Stimulated activated CD8-positive, alpha-beta memory T cell treated with anti-CD3 and anti-CD28 coated beads, Interleukin-12 subunit alpha, Interleukin-12 subunit beta, amount 100 ng/mL, for 24 hours (primary cell): ENCODE measurements around the gene GABRG3.

ENCODE experiments used
- DNase-seq: peaks from one replicate; pipeline ENCODE4 v3.0.0-alpha.2; 2020; ENCODE audit errors: extremely low read depth

The GABRG3 gene

DNA sequence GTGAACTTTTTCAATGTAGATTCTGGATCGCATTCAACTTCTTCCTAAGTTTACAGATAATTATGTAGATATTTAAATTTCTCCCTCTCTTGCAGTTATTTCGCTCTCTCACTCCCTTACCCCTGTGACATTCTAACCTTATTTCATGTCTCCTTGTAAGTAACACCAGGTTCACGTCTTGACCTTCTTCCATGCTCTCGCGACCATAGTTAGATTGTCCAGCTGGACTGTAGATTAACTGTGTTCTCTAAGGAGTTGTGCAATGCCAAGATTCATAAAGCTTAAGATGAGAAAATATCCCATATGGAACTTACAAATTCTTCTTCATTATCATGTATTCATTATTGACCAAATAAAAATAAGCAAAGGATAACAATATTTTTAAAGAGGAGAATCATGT, 430.5 kb downstream of the GABRG3 start:
- no peak for DNase-seq

DNA sequence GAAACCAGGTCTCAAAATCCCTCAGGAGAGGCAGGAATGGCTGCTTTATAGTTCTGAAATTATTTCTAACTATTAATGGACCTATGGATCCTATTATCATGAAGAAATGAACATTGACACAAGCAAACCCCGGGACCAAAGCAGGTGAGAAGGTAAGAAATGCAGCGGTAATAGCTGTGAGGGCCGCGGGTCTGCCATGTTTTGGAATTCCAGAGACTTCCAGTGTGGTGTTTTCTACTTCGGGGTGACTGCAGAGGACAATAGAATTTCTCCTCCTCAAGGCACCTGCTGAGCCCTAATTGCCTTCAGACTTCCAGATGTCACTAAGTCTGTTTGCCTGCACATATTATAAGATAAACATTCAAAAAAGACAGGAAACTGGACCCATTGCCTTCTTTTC, 437.4 kb downstream of the GABRG3 start:
- DNase-seq: no peak

DNA sequence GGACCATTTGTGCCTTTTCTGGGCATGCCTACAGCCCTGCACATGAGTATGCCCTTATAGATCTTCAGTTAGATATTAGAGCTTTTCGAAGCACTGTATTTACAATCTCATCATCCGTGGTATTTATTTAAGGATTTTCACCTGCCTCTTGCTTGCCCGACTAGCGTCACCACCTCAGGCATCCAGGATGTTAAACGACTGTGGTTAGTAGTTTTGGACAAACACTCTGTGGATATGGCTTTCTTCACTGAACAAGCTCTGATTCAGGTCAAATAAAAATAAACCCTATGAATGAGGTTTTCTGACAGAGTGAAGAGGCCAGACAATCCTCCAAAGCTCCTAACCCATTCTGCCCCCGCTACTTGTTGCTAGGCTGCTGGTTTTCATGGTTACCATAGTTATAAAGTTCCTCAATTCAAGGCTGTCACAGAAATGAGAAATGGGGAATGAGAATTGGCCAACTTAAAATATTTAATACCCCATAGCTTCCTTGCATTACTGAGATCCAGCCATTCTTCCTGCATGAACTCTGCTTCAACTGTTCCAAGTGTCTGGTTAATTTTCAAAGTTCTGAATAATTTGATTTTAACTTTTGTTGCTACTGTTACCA, 440.1 kb downstream of the GABRG3 start:
- no peak for DNase-seq

DNA sequence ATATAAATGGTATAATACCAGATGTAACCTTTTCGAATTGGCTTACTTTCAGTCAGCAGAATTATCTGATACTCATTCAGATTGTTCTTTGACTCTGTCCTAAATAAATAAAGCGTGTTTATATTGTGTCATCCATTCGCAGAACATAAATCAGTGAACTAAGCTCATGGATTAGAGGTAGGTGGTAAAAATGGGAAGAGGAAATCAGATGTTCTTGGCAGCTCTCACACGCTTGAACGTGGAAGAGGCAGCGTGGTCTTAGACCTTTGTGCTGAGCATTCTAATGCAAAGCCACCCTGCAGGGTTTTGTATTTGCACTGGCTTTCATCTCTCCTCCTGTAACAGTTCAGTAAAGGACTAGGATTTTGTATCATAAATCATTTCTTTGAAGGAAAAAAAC, 441.4 kb downstream of the GABRG3 start:
- DNase-seq: no peak

DNA sequence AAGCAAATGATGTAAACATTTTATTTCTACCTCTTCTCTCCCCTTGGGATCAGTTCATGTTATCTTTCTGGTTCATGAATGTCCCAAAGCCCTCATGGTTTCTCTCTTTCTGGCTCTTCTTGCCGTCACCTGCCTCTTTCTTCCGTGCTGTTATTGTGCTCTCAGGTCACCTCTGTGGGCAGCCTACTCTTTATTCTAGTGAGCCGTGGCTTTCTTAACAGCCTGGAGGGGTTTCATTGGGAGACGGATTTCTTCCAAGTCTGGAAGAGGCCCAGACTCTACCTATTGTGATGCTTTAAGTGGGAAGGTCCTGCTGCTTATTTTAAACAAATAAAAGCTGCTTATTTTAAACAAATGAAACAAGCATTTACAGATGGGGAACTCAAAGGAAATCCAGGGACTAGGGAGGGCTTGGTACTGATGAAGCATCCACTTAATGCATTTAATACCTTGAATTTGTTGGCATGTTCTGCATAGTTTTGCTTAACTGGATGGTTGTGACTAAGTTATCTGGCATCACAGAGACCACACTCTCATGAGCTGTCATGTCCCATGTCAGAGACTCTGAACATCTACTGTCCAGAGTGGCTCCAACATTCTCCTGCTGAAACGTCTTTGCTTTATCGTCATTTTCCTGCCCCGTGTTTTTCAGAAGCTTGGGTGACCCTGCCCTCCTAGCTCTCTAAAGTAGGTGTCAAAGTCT, 443.3 kb downstream of the GABRG3 start:
- DNase-seq: no peak

DNA sequence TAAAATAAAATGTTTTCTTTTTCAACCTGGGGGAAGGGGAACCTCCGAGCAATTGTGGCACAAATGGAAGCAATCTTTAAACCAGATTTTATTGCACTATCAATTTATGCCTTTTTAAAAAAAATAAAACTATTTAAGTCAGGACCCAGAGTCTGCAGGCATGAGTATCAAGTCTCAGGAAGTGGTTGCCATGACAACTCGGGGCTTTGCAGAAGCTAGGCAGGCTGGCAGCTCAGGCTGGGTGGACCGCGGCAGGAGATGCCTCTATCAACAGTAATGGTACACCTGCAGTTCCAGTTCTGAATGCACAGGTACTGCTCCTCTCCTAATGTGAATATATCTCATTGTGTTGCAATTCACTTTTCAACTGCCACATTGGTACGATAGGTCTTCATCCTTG, 447.7 kb downstream of the GABRG3 start:
- DNase-seq: no peak

DNA sequence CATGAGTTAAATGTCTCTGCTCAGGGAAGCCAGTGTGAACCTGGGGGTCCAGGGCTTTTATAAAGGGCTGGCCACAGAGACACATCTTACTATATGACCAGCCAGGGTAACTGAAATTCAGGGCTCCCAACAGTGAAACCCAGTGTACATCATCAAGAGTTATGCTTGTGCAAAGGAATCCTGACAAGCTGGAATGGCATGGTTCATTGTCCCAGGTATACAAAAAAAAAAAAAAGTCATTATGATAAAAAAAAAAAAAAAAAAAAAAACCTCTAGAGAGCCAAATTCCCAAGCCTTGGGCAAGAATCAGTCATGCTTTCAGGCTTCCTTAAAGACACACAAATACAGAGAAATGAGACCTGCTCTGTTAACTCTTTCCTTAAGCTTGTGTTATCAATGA, 452.0 kb downstream of the GABRG3 start:
- DNase-seq: no peak

DNA sequence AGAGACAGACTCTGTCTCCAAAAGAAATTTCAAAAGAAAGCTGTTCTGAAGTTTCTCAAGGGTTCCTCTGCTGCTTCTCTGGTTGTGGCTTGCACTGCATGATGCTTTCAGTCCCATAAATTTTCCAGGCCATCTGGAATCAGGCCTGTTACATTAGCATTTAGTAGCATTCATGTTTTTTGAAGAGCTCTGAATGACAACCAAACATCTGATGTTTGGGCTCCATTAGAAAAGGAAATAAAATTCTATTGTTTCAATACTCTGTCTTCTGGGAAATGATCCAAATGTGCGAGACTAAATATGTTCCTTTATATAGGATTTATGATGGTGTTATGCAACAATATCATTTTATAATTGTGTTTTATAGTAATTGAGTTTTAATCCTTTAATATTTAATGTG, 455.8 kb downstream of the GABRG3 start:
- DNase-seq: no peak

DNA sequence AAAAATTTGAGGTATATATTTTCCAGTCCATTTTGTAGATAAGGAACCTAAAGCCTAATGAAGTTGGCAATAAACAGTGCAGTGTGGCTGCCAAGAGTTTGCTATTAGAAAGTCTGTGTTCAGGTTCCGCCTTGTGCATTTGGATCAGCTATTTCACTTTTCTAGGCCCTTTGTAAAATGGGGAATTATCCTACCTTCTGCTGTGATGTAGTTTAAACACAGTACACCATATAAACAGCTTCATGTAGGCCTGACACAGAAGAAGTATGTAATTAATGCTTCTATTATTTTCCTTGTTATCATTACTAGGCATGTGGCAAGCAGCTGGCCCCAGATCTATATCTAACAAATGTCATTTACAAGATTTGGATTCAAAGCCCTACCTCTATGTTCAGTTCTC, 456.3 kb downstream of the GABRG3 start:
- DNase-seq: no peak

DNA sequence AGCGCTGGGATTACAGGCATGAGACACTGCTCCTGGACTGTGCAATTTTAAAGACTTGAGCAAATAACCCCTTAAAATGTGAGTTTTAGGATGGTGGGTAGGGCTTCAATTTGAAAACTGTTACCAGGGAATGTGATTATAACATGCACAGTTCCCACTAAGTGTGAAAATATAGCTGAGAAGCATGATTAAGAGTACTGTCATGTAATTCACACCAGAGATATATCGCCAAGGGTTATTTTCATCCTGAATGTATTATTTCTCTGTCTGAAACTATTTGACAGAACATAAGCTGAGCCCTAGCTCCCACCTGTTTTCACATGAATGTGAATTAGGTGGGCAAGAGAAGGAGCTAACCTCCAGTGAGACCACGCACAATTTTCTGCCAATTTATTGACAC, 457.2 kb downstream of the GABRG3 start:
- no peak for DNase-seq

DNA sequence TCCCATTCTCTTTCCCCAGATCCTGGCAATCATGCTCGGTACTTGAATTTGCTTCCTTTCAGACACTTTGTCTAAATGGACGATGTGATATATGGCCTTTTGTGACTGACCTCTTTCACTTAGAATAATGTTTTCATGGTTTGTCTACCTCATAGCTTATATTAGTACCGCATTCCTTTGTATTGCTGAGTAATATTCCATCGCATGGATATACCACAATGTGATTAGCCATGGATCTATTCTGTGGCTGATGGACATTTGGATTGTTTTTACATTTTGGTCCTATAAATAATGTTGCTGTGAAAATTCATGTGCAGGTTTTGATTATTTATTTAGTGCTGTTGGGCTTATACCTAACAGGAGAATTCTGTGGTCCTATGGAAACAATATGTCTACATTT, 458.6 kb downstream of the GABRG3 start:
- no peak for DNase-seq

DNA sequence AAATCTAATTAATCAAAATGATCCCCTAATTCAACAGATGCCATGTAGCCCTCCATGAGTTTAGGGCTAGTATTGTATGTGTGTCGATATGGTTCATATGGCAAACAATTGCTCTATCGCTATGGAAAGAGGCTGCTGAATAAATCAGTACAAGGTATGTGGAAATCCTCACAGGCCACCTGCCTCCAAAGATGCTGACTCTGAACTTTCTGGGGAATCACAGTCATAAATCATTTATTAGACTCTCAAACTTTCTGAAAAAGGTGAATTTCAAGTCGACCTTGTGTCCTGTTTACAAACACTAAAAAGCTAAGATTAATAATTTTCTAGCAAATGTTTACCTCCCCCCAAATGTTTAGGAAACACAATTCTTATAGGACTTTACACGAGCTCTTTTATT, 462.6 kb downstream of the GABRG3 start:
- DNase-seq: no peak

DNA sequence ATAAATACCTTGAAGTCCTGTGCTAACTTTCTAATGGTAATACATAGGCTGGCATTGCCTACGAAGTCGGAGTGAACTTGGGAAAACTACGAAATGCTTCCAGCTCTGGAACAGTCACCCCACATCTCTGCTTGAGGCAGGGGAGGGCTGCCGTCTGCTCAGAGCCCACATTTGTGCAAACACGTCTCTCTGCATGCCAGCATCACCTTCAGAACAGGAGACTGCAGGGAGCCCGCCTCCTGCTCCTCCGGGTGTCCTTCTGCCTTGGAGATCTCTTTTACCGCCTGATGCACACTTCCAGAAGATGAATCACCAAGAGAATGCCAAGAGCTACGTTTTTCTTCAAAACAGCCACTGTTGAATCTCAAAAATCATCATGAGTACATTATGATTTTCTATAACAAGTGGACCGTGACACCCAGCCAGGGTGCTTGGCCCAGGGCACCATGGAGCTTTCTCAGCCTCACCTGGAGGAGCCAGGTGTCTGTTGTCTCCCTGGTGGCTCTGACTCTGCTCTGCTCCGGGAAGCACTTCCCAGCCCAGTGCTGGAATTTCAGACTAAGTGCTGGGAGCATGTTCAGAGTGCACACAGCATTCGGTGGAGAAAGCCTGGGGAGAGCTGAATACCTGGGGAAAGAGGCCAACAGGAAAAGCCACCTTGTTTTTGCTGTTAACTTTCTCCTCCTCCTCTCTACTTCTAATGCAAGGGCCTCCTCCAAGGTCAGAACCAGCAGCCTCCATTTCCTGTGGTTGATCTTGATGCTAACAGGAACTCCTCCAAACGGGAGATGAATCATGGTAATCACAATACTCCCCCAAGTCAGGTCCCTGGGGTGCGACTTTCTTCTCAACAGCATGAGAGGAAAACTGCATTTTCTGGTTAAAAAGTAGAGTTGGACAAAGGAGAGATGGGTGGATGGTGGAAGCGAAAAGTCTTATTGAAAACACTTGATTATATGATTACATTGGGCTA, 467.7 kb downstream of the GABRG3 start:
- DNase-seq: no peak

DNA sequence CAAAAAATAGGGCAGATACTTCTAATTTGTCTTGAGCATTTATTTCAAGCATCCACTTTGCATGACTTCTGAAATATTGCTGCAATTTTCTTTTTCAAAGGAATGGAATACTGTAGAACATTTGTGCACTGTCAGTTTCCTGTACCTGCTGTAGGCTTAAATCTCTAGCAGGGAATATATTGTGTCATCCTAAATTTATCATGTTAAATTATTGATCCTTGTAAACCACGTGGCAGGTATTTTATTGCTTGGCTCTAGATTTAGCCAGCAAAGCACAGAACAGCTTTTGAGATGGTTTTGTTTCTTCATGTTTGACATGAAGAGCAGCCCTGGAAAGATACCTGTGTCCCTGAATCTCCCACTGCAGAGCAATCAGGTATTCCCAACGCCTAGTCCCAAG, 470.1 kb downstream of the GABRG3 start:
- DNase-seq: no peak

DNA sequence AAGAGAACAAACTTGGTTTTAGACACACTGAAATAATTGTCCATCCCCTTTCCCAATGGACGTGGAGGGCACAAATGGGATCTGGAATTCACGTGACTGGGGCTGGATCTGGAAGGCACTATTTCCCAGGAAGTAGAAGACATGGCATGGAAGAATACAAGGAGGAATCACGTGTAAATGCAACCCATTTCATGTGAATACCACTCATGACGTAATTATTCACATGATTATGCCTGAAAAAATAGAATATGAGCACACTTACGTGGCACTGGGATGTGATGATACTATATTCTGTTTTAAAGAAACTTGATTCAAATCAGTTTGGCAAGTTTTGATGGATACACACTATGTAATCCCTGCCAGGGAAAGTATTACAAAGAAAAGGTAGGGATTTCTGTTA, 477.3 kb downstream of the GABRG3 start:
- DNase-seq: no peak

DNA sequence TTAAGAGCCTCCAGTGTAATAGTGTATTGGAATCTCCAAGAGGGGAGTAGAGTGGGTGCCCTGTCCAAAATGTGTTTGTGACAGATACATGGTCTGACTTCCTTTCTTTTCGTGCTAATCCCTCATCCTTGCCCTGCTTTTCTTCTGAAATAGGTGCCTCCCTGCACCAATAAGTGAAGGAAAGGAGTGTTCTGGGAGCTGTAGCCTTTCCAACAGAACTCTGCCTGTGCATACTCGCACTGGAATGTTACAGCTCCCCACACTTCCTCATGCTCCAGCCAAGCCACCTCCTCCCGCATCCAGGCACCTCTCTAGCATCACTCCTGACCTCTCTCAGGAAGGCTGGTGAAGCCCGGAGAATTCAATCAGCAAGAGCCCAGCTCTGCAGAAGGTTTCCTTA, 478.0 kb downstream of the GABRG3 start:
- DNase-seq: no peak

DNA sequence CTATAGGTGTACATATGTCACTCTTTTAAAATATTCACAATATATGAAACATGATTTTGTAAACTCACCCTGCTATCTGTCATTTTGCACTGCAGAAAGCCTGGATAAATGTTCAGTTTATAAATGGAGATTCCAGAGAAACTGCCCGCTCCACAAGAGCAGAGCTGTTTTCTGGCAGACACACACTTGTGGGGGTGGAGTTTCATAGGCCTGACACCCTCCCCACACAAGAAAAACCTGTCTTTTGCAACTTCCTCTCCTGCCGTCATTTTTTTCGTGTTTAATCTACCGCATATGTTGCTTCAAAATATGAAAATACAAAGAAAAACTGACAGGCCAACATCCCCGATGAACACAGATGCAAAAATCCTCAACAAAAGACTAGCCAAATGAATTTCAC, 479.0 kb downstream of the GABRG3 start:
- no peak for DNase-seq

DNA sequence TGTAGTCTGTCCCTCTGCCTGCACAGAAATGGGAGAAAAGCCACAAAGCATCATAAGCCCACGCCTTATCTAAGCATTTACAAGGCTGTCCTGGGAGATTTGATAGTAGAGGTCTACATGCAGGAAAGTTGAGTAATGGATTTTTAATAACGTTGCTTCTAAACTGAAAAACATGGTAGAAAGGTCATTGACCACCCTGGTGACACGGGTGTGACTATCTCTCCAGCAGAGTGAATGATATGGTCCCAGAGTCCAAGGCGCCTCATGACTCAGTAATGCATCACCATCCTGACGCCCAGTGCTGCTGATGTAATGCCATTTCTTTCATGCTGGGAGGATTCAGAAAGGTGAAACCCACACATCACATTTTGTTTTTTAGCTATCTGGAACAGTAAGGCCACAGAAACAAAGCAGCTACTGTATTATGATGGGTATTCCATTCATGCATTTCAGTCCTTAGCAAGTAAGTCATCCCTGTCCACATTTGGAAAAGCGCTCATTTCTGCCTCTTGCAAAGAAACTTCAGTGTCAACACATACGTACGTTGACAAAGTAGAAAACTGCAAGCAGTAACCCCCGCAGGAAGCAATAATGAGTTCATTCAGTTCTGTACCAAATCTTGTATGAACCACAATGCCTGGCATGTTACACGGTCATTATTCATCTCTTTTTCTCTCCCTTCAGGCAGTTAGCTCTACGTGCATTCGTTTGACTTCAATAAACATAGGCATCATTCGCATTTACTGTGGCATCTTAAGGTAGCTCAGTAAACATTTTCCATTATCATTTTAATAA, 483.5 kb downstream of the GABRG3 start:
- DNase-seq: no peak

DNA sequence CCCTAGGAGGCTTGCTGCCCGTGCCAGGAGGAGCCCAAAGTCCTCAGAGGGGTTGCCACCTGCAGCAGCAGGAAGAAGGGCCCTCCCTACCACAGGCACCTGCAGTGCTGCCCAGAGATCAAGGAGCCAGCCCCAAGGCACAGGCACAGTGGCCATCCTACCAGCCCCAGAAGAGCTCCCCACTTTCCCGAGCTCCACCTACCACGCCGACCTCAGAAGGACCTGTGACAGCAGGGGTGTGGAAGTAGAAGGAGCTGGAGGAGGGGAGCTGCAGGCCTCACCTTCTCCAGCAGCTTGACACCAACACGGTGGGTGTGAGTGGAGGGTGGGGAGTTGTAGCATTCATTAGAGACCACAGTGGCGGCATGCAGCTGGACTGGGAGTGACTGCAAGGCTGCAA, 485.8 kb downstream of the GABRG3 start:
- no peak for DNase-seq

DNA sequence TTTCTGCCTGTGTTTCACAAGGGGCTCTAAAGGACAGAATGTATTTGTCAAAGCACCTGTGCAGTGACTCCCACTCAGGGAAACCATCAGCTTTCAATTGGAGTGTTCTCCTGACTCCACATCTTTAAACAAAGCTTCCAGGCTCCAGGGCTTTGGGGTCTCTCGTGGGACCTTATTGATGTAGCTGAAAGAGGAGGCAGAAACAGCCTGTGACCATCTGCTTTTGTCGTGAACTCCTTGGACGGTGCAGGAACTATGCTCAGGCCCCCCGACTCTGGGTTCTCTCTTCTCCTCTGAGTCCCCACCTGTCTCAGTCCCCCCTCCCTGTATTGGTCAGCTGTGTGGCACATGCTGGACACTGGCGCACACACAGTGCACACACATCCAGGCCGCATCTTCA, 486.8 kb downstream of the GABRG3 start:
- no peak for DNase-seq

DNA sequence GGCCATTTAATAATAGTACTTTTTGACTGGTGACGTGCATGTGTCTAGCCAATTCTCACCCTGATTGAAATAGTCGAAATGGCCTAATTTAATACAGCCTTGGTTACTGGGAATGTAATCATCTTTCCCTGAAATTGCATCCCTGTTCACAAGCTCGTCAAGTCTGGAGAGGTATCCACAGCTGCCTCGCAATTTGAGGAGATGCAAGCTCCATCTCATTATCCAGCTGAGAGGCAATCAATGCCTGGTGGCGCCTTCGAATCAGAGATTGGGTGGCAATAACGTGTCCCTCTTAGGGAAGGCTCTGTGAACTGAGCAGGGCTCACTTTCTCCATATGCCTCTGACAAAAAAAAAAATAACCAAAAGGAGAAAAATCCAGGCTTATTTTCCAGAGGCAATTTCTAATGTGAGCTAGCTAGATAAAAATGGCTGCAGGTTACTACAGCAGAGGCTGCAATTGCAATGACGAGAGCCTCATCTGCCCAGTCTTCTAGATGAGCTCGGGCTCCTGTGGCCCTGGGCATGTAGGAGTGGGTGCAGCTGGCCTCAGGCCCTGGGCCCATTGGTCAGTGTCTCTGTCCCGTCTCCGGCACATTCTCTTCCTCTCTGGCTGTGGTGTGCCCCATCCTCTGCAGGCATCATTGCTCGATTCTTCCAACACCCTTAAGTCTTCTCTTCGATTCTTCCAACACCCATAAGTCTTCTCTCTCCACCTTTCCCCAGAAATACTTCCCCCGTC, 487.5 kb downstream of the GABRG3 start:
- DNase-seq: no peak
